PC-3 (cell line): Measurements from ENCODE around the gene CD2AP. TPM values are rescaled to one million over a fixed set of nuclear protein-coding genes. Genes with fewer than 3 reads are reported as not detected.

Source experiments
- ATAC-seq: fragments of 200-7000 bp; cut with Tn5 transposase; 2 replicates; pipeline ENCODE4 v1.9.1; 2020; ENCODE audit warnings: mild to moderate bottlenecking, moderate library complexity
- BruUV-seq: library from RNA; stranded (reverse); fragments of 400-500 nt; replicated peaks from 2 replicates; lab custom pipeline; 2021; lab: Mats Ljungman, UMichigan
- CTCF ChIA-PET: fragments of 300-600 bp; sonication (Branson Sonifier 250); formaldehyde crosslinking; loops from one replicate; lab custom pipeline; 2022; ENCODE audit warnings: antibody characterized with exemption; lab: Charles Lee
- POLR2A ChIA-PET: fragments of 300-600 bp; sonication (Branson Sonifier 250); formaldehyde crosslinking; loops from one replicate; lab custom pipeline; 2022; ENCODE audit warnings: antibody characterized with exemption; ENCODE audit not compliant: unreplicated experiment; lab: Charles Lee
- DNase-seq: peaks from one replicate; pipeline ENCODE4 v3.0.0-alpha.2; 2015
- H2AFZ ChIP-seq: fragments of 300-600 bp; sonication (generic); 2 replicates; pipeline ENCODE4 v1.6.0; 2016; ENCODE audit warnings: antibody characterized with exemption, low read length
- H3F3A ChIP-seq: fragments of 300-600 bp; sonication (generic); one replicate; pipeline ENCODE4 v1.6.0; 2017; ENCODE audit warnings: antibody characterized with exemption, low read length, control low read depth, mild to moderate bottlenecking; ENCODE audit not compliant: unreplicated experiment
- H3K27ac ChIP-seq: fragments of 300-600 bp; sonication (generic); 2 replicates; pipeline ENCODE4 v1.5.1; 2016; ENCODE audit warnings: mild to moderate bottlenecking, low read length
- H3K27me3 ChIP-seq: fragments of 300-600 bp; sonication (generic); 2 replicates; pipeline ENCODE4 v1.6.1; 2016; ENCODE audit warnings: low read length, mixed read lengths
- H3K36me3 ChIP-seq: fragments of 300-600 bp; sonication (generic); 2 replicates; pipeline ENCODE4 v1.6.1; 2016; ENCODE audit warnings: low read depth, mixed run types, low read length, mixed read lengths
- H3K4me1 ChIP-seq: fragments of 300-600 bp; sonication (generic); 2 replicates; pipeline ENCODE4 v1.5.1; 2016; ENCODE audit warnings: low read length; ENCODE audit not compliant: insufficient read depth
- H3K4me2 ChIP-seq: fragments of 300-600 bp; sonication (generic); 2 replicates; pipeline ENCODE4 v1.6.0; 2016; ENCODE audit warnings: low read length
- H3K4me3 ChIP-seq: fragments of 300-600 bp; sonication (generic); 2 replicates; pipeline ENCODE4 v1.5.1; 2016; ENCODE audit warnings: mild to moderate bottlenecking, low read length, mixed read lengths
- H3K79me2 ChIP-seq: fragments of 300-600 bp; sonication (generic); 2 replicates; pipeline ENCODE4 v1.6.1; 2017; ENCODE audit warnings: low read length, mixed read lengths
- H3K9ac ChIP-seq: fragments of 300-600 bp; sonication (generic); 2 replicates; pipeline ENCODE4 v1.6.0; 2016; ENCODE audit warnings: mild to moderate bottlenecking, low read length
- H3K9me2 ChIP-seq: fragments of 300-600 bp; sonication (generic); replicated peaks from 2 replicates; pipeline ENCODE4 v1.6.1; 2016; ENCODE audit warnings: mixed run types, low read length, mixed read lengths
- H3K9me3 ChIP-seq: fragments of 300-600 bp; sonication (generic); 2 replicates; pipeline ENCODE4 v1.6.1; 2016; ENCODE audit warnings: low read length, mixed read lengths
- H4K20me1 ChIP-seq: fragments of 300-600 bp; sonication (generic); 2 replicates; pipeline ENCODE4 v1.6.1; 2016; ENCODE audit warnings: low read length, mixed read lengths
- CTCF ChIP-seq: fragments of 300-600 bp; sonication (generic); conservative IDR thresholded peaks from 2 replicates; pipeline ENCODE4 v1.5.1; 2017; ENCODE audit warnings: antibody characterized with exemption, low read depth, mild to moderate bottlenecking, low read length
- EZH2 ChIP-seq: fragments of 300-600 bp; sonication (generic); IDR thresholded peaks from one replicate; pipeline ENCODE4 v1.6.1; 2017; ENCODE audit warnings: antibody characterized with exemption, mild to moderate bottlenecking, low read length; ENCODE audit not compliant: unreplicated experiment
- EZH2phosphoT487 ChIP-seq: fragments of 300-600 bp; sonication (generic); IDR thresholded peaks from 2 replicates; pipeline ENCODE4 v1.6.1; 2018; ENCODE audit warnings: mild to moderate bottlenecking, antibody characterized with exemption, low read length, borderline replicate concordance
- intact Hi-C: fragments of 100-400 bp; cut with micrococcal nuclease; formaldehyde crosslinking; loops from 2 replicates; pipeline ENCODE4 v1.9.0; 2023
- total RNA-seq: library from RNA; depleted of rRNA; stranded (reverse); fragments of >200 nt; gene quantifications from 2 replicates; pipeline ENCODE4 v1.2.3, GENCODE V29; 2014

The CD2AP gene
- total RNA-seq, 1 experiment from 2014 or later: 16.2 TPM

- no peaks in the 10 kb centered on the region for H4K20me1 ChIP-seq
- 0 out of 2 replicates have a peak overlapping the region, but pooled peaks have one; percentile 37 for H3K4me2 ChIP-seq
- no peak overlapping the region for H2AFZ ChIP-seq
- H3F3A ChIP-seq: no peaks in the 10 kb centered on the region
- no peak overlapping the region for H3K9ac ChIP-seq
- peak overlapping the region; percentile 65 for H3K27ac ChIP-seq
- no TSS peak for BruUV-seq
- H3K79me2 ChIP-seq: no peaks in the 10 kb centered on the region
- no peaks in the 10 kb centered on the region for H3K27me3 ChIP-seq
- no peak for TF ChIP-seq EZH2phosphoT487
- TF ChIP-seq EZH2: no peak
- TF ChIP-seq CTCF: no peak
- ChIA-PET POLR2A (no interaction called here), CTCF (no interaction called here)
- DNase-seq (peak; percentile 92), ATAC-seq (peak; percentile 74)
- no peak overlapping the region for H3K4me3 ChIP-seq
- H3K9me2 ChIP-seq: no peaks in the 10 kb centered on the region
- intact Hi-C loops: loop anchor here (2.0 kb wide), 1 partner anchor 49 kb away; no protein-coding TSS in a partner anchor
- H3K36me3 ChIP-seq: no peaks in the 10 kb centered on the region
- peaks cover 33% of the 10 kb centered on the region for H3K4me1 ChIP-seq
- no peaks in the 10 kb centered on the region for H3K9me3 ChIP-seq
These were observed 13.5 kb upstream of the CD2AP start for GRCh38 chr6:47464052-47464451.

GRCh38 chr6:47465117-47465516 is 12.5 kb upstream of the CD2AP start:
- no peak for DNase-seq

More at GRCh38 chr6:47465117-47465516, 12.5 kb upstream of the CD2AP start:
- CTCF ChIA-PET: interaction anchor here (0.6 kb wide), 1 partner anchor 11 kb away, joined by 5 read pairs; no protein-coding TSS in a partner anchor
- Histone ChIP-seq H3K27me3 (no peaks in the 10 kb centered on the region), H2AFZ (no peak overlapping the region), H3K79me2 (no peaks in the 10 kb centered on the region), H3F3A (no peaks in the 10 kb centered on the region), H3K27ac (no peak overlapping the region), H3K9me2 (no peaks in the 10 kb centered on the region), H4K20me1 (no peaks in the 10 kb centered on the region), H3K4me2 (no peak overlapping the region), H3K36me3 (no peaks in the 10 kb centered on the region), H3K9me3 (no peaks in the 10 kb centered on the region), H3K9ac (no peak overlapping the region), H3K4me1 (peaks cover 24% of the 10 kb centered on the region), H3K4me3 (no peak overlapping the region)
- intact Hi-C loops: loop anchor here (2.0 kb wide), 1 partner anchor 50 kb away; no protein-coding TSS in a partner anchor
- no peak for ATAC-seq
- no TSS peak for BruUV-seq
- POLR2A ChIA-PET: no interaction called here
- TF ChIP-seq CTCF (no peak), EZH2phosphoT487 (no peak), EZH2 (no peak)
